HUES64 (cell line): ENCODE results near the gene CLEC4A.
"Not testable (repeated sequence)": the region's sequence is repeated elsewhere in the genome, so short reads cannot be mapped to it uniquely, and the experiment has no call there.

Experiments used
- H3K27ac ChIP-seq: 2 replicates; pipeline ENCODE4 v1.7.0; 2013; ENCODE audit warnings: low read depth, low read length, inconsistent platforms
- H3K27me3 ChIP-seq: 2 replicates; pipeline ENCODE4 v1.6.1; 2013; ENCODE audit warnings: mild to moderate bottlenecking, low read length; ENCODE audit not compliant: insufficient read depth
- H3K36me3 ChIP-seq: 2 replicates; pipeline ENCODE4 v1.6.1; 2013; ENCODE audit warnings: mild to moderate bottlenecking, low read length; ENCODE audit not compliant: insufficient read depth
- H3K4me1 ChIP-seq: 2 replicates; pipeline ENCODE4 v1.6.1; 2013; ENCODE audit warnings: mild to moderate bottlenecking, low read length, moderate library complexity; ENCODE audit not compliant: insufficient read depth
- H3K4me3 ChIP-seq: 2 replicates; pipeline ENCODE4 v1.5.1; 2013; ENCODE audit warnings: mild to moderate bottlenecking, low read length, moderate library complexity
- H3K9ac ChIP-seq: 2 replicates; pipeline ENCODE4 v1.6.1; 2013; ENCODE audit warnings: mild to moderate bottlenecking, low read depth, low read length
- H3K9me3 ChIP-seq: 2 replicates; pipeline ENCODE4 v1.6.1; 2013; ENCODE audit warnings: low read depth, low read length; ENCODE audit not compliant: insufficient read depth
- WGBS: fragments of 150-250, 120-280 bp; methylation state at CpG from one replicate; pipeline ENCODE4 v1.1.7; 2013; ENCODE audit warnings: missing lambda C conversion rate; 5-methylcytosine and 5-hydroxymethylcytosine counted together

CLEC4A gene

GRCh38 chr12:8134398-8134930 is 11.0 kb downstream of the CLEC4A start:
- not testable (repeated sequence) for H3K4me1 ChIP-seq, H3K9ac ChIP-seq, H3K9me3 ChIP-seq, H3K36me3 ChIP-seq, H3K4me3 ChIP-seq, H3K27me3 ChIP-seq, H3K27ac ChIP-seq
- WGBS: 96% methylated on average over 23 of the region's 23 CpGs

DNA sequence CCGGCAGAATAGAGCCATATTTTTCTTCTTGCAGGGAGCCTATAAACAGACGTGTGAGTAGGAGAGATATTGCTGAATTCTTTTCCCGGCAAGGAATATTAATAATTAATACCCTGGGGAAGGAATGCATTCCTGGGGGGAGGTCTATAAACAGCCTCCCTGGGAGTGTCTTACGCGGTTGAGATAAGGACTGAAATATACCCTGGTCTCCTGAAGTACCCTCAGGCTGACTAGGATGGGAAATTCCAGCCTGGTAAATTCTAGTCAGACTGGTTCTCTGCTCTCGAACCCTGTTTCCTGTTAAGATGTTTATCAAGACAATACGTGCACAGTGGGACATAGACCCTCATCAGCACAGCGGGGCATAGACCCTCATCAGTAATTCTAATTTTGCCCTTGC is 18.2 kb downstream of the CLEC4A start:
- 85% methylated on average over 8 of the region's 8 CpGs for WGBS

GRCh38 chr12:8143261-8143660 is 19.8 kb downstream of the CLEC4A start:
- H3K4me3 ChIP-seq: no peak overlapping the region
- H3K27me3 ChIP-seq: no peaks in the 10 kb centered on the region
- H3K36me3 ChIP-seq: no peaks in the 10 kb centered on the region
- H3K9me3 ChIP-seq: peaks cover 12% of the 10 kb centered on the region; the same call in 1 of the 2 replicates
- H3K4me1 ChIP-seq: peaks cover 15% of the 10 kb centered on the region
- no peak overlapping the region for H3K27ac ChIP-seq
- H3K9ac ChIP-seq: no peak overlapping the region

More for the DNA sequence above, 18.2 kb downstream of the CLEC4A start:
- not testable (repeated sequence) for H3K27me3 ChIP-seq, H3K27ac ChIP-seq, H3K4me3 ChIP-seq, H3K9ac ChIP-seq, H3K36me3 ChIP-seq
- Histone ChIP-seq H3K9me3 (peaks cover 12% of the 10 kb centered on the region; the same call in 1 of the 2 replicates), H3K4me1 (peaks cover 15% of the 10 kb centered on the region)

- Histone ChIP-seq H3K36me3 (no peaks in the 10 kb centered on the region), H3K4me1 (peaks cover 15% of the 10 kb centered on the region), H3K27me3 (no peaks in the 10 kb centered on the region), H3K9me3 (peaks cover 12% of the 10 kb centered on the region; the same call in 1 of the 2 replicates), H3K27ac (peak overlapping the region; percentile 10; the same call in 1 of the 2 replicates), H3K4me3 (no peak overlapping the region), H3K9ac (0 out of 2 replicates have a peak overlapping the region, but pooled peaks have one; percentile 0)
- WGBS: 46% methylated on average over 19 of the region's 19 CpGs
These were observed 22.5 kb downstream of the CLEC4A start for GRCh38 chr12:8145754-8146441.

- 83% methylated on average over 4 of the region's 4 CpGs for WGBS
- Histone ChIP-seq H3K27ac (no peak overlapping the region; the same call in 1 of the 2 replicates), H3K4me1 (peaks cover 15% of the 10 kb centered on the region), H3K4me3 (no peak overlapping the region), H3K9me3 (peaks cover 12% of the 10 kb centered on the region; the same call in 1 of the 2 replicates), H3K36me3 (no peaks in the 10 kb centered on the region), H3K27me3 (no peaks in the 10 kb centered on the region), H3K9ac (0 out of 2 replicates have a peak overlapping the region, but pooled peaks have one; percentile 0)
These were observed 23.0 kb downstream of the CLEC4A start for GRCh38 chr12:8146442-8146771.

- H3K36me3 ChIP-seq: no peaks in the 10 kb centered on the region
- H3K4me3 ChIP-seq: no peak overlapping the region
- peaks cover 9% of the 10 kb centered on the region; the same call in 1 of the 2 replicates for H3K4me1 ChIP-seq
- H3K27me3 ChIP-seq: no peaks in the 10 kb centered on the region
- H3K27ac ChIP-seq: no peak overlapping the region
- H3K9ac ChIP-seq: no peak overlapping the region
- no peaks in the 10 kb centered on the region for H3K9me3 ChIP-seq
These were observed 31.1 kb downstream of the CLEC4A start for GRCh38 chr12:8154526-8154925.

- H3K9me3 ChIP-seq: no peaks in the 10 kb centered on the region
- no peaks in the 10 kb centered on the region for H3K27me3 ChIP-seq
- no CpG with 5 or more reads among the region's 2 CpGs for WGBS
- H3K36me3 ChIP-seq: no peaks in the 10 kb centered on the region
- peaks cover 9% of the 10 kb centered on the region; the same call in 1 of the 2 replicates for H3K4me1 ChIP-seq
- H3K4me3 ChIP-seq: no peak overlapping the region
- no peak overlapping the region for H3K27ac ChIP-seq
- no peak overlapping the region for H3K9ac ChIP-seq
These were observed 33.0 kb downstream of the CLEC4A start for GRCh38 chr12:8156416-8156815.

- no peaks in the 10 kb centered on the region for H3K27me3 ChIP-seq
- H3K36me3 ChIP-seq: no peaks in the 10 kb centered on the region
- H3K4me1 ChIP-seq: peaks cover 9% of the 10 kb centered on the region; the same call in 1 of the 2 replicates
- H3K9ac ChIP-seq: no peak within 1 kb of the TSS
- H3K9me3 ChIP-seq: no peaks in the 10 kb centered on the region
- H3K4me3 ChIP-seq: no peak within 1 kb of the TSS
- H3K27ac ChIP-seq: no peak within 1 kb of the TSS
- WGBS: 65% methylated on average over 3 of the region's 3 CpGs
These were observed 33.4 kb downstream of the CLEC4A start, which contains the start of gene ZNF705A for GRCh38 chr12:8156845-8157244. ZNF705A (plus strand) TSS chr12:8157015; CDS start chr12:8172626, 15,611 bp downstream.

DNA sequence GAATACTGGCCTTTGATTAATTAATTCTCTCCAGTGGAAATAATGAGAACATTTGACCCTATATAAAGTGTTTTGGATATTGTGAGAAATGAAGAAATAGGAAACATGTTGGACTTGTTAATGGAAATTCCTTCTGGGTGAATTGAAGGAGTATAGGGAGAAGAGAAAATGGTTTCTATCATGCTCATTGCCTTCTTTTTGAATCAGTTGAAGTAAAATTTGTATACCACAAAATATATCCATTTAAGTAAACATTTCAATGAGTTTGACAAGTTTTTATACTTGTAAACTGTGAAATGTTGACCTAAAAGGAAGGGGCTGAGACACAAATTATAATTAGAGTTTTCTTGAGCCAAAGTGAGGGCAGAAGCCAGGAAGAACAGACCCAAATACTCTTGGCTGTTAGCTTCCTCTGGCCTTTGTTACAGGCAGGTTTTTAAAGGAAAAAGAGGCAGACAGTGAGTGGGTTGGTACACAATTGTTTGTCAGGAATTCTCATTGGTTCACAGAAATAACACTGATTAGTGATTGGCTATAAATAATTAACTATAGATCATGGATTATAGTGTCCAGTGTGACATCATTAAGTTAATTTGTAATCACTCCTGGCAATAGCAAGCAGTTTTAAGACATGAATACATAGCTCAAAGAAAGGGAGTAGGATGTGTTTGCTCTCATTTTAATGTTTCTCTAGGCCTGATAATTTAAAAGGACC is 34.2 kb downstream of the CLEC4A start:
- no peak overlapping the region for H3K4me3 ChIP-seq
- H3K9me3 ChIP-seq: no peaks in the 10 kb centered on the region
- H3K9ac ChIP-seq: no peak overlapping the region
- H3K36me3 ChIP-seq: no peaks in the 10 kb centered on the region
- no peak overlapping the region for H3K27ac ChIP-seq
- no peaks in the 10 kb centered on the region for H3K27me3 ChIP-seq
- H3K4me1 ChIP-seq: peaks cover 9% of the 10 kb centered on the region; the same call in 1 of the 2 replicates

DNA sequence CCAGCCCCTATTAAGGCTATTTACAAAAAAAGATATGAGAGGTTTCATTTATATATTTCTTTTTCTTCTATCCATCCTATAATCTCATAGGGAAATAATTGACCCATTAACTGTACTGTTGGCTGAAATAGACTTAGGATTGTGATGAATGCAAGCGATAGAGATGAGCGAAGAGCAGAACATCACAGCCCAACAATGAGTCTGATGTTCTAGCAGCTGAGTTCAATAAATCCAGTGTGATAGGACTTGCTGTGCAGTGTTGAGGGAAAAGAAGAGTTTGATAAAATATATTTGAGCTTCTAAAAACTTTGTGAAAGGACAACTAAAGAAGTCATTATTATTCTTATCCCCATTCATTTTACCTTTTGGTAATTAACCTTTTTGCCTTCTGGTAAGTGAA is 49.5 kb downstream of the CLEC4A start:
- not testable (repeated sequence) for H3K36me3 ChIP-seq, H3K4me1 ChIP-seq, H3K27ac ChIP-seq, H3K9me3 ChIP-seq, H3K27me3 ChIP-seq, H3K9ac ChIP-seq, H3K4me3 ChIP-seq
- WGBS: 96% methylated on average over 2 of the region's 2 CpGs

DNA sequence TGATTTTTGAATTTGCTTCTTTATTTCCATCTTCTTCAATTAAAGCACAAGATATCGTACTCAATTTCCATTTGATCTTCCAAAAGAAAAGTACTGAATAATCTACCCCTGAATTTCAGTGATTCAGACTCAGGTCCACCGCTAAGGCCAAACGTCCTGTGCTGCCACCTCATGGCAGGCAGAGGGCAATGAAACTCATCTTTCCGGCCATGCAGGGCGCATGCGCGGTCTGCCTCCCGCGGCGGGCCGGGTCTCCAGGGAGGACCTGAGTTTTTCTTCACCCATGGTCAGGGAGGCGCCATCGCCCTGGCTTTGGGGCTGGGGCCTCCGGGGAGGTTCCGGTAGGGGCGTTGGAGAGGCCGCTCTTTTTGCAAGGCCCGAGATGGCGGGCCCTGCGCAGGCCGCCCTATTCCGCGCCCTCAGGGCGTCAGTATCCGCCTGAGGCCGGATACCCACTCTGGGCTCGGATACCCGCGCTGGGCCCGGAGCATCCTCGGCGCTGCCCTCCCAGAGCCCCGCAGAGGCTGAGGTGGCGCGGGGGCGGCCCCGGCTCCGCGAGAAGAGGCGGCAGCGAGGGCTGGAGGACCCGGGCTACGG is 56.7 kb downstream of the CLEC4A start:
- H3K4me1 ChIP-seq, H3K27me3 ChIP-seq, H3K9me3 ChIP-seq, H3K27ac ChIP-seq, H3K36me3 ChIP-seq: not testable (repeated sequence)
- H3K9ac ChIP-seq: peak overlapping the region; percentile 67
- peak overlapping the region; percentile 59 for H3K4me3 ChIP-seq
- WGBS: 16% methylated on average over 43 of the region's 43 CpGs
